ENCODE measurements around the gene XK. TPM values are rescaled to one million over a fixed set of nuclear protein-coding genes. Genes with fewer than 3 reads are reported as not detected.
A peak's percentile ranks its signal among the peaks of the same experiment; 100 is the strongest.
"Not testable (repeated sequence)": the region's sequence is repeated elsewhere in the genome, so short reads cannot be mapped to it uniquely, and the experiment has no call there.

Gene XK, protein sequence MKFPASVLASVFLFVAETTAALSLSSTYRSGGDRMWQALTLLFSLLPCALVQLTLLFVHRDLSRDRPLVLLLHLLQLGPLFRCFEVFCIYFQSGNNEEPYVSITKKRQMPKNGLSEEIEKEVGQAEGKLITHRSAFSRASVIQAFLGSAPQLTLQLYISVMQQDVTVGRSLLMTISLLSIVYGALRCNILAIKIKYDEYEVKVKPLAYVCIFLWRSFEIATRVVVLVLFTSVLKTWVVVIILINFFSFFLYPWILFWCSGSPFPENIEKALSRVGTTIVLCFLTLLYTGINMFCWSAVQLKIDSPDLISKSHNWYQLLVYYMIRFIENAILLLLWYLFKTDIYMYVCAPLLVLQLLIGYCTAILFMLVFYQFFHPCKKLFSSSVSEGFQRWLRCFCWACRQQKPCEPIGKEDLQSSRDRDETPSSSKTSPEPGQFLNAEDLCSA
- total RNA-seq (0.66 TPM), polyA plus RNA-seq (0.50 TPM)
- long read RNA-seq, donor 1: 0 reads
- long read RNA-seq, donor 2, full-length matches to known transcripts: 1 of 1 reads
- long read RNA-seq, donor 2, partial matches to known transcripts: 0 of 1 reads
- long read RNA-seq, donor 2, other reads (novel, unspliced or antisense): 0 of 1 reads
- long read RNA-seq, donor 3: 0 reads
- long read RNA-seq, donor 4: 0 reads
- long read RNA-seq, donor 5: 0 reads
- long read RNA-seq, donor 6, full-length matches to known transcripts: 1 of 1 reads
- long read RNA-seq, donor 6, partial matches to known transcripts: 0 of 1 reads
- long read RNA-seq, donor 6, other reads (novel, unspliced or antisense): 0 of 1 reads
- long read RNA-seq, donor 7: 0 reads
- long read RNA-seq, donor 8: 0 reads
- long read RNA-seq, donor 9: 0 reads
- long read RNA-seq, donor 10: 0 reads

DNA sequence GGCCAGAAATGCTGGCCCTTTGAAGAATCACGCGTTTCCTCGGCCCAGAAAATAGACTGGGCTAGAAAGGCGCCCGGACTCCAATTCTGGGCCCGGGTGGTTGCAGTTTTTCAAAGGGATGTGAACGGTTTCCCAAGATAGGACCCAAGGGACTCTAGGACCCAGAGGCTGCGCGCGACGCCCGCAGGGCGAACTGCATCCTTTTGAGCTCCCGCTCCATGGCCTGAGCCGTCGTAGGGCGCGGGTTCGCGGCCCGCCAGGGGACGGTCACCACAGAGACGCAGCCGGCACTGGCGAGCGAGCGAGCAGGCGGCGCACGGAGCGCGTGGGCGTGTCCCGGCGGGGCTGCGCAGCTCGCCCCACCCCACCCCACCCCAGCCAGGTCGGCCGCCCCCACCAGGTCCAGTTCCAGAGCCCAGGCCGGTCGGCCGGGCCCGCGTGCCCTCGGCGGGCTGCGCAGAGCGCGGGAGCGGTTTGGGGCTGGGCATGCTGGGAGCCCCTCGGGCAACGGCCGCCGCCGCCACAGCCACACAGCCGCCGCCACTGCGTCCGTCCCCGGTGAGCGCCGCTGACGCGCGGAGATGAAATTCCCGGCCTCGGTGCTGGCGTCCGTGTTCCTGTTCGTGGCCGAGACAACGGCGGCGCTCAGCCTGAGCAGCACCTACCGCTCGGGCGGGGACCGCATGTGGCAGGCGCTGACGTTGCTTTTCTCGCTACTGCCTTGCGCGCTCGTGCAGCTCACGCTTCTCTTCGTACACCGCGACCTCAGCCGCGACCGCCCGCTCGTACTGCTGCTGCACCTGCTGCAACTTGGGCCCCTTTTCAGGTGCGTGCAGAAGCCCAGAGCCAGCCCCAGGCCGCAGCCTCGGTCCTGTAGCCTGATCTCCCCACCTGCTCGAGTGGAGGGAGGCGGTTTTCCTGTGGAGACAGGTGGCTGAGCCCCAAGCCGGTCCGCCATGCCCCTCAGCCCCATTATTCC is at the start of gene XK:
TSS of gene XK (plus strand) at position 411 of the 979 bp plus-strand sequence. CDS start at position 582, 171 bp downstream.
- H3K36me3 ChIP-seq (ENCODE audit: control insufficient read depth in 2 of 2, insufficient read depth in 2 of 2, low read length in 1 of 2): no peaks in the 10 kb centered on the region
- WGBS: 5% methylated on average over 100 of the region's 100 CpGs
- H3K4me1 ChIP-seq (ENCODE audit: control insufficient read depth in 2 of 2, insufficient read depth in 2 of 2, low read length in 2 of 2): peaks cover 0 to 3% of the 10 kb centered on the region in 2 donors
- no peaks in the 10 kb centered on the region for H3K9me3 ChIP-seq (ENCODE audit: control insufficient read depth in 2 of 2, insufficient read depth in 1 of 2, low read length in 1 of 2)
- peaks cover 0 to 6% of the 10 kb centered on the region in 2 donors for H3K27me3 ChIP-seq (ENCODE audit: control insufficient read depth in 2 of 2, insufficient read depth in 1 of 2, low read length in 1 of 2)
- peak within 1 kb of the TSS; percentile 32 to 50 for H3K4me3 ChIP-seq (ENCODE audit: low read length in 2 of 2)
- DNase-seq (ENCODE audit: low read depth in 6 of 9, low spot score in 9 of 9): peak in 6 of 9 donors; percentile 14 to 67 (median 38)
- no peak within 1 kb of the TSS for H3K27ac ChIP-seq (ENCODE audit: low read depth in 1 of 2, low read length in 1 of 2)

DNA sequence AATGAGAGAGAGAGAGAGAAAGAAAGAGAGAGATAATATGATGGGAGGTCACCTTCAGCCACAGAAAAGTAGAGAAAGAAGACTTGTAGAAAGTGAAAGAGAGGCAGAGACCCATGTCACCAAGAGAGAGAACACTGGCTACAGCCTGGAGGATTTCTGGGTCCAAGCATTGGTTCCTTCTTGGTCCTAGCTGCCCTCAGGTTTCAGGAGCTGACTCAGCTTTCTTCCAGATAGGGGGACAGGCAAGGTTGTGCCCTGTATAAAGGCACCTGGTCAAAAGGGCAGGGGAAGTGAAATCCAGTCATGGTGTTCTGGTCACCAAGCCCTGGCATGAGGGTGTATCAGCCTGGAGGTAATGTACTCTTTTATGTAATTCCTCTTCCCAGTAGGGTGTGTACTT is 47.5 kb upstream of the XK start:
- Histone ChIP-seq H3K36me3 (ENCODE audit: control insufficient read depth in 2 of 2, insufficient read depth in 2 of 2, low read length in 1 of 2) (no peaks in the 10 kb centered on the region), H3K4me3 (ENCODE audit: low read length in 2 of 2) (no peak overlapping the region), H3K27me3 (ENCODE audit: control insufficient read depth in 2 of 2, insufficient read depth in 1 of 2, low read length in 1 of 2) (no peaks in the 10 kb centered on the region), H3K27ac (ENCODE audit: low read depth in 1 of 2, low read length in 1 of 2) (no peak overlapping the region), H3K9me3 (ENCODE audit: control insufficient read depth in 2 of 2, insufficient read depth in 1 of 2, low read length in 1 of 2) (no peaks in the 10 kb centered on the region), H3K4me1 (ENCODE audit: control insufficient read depth in 2 of 2, insufficient read depth in 2 of 2, low read length in 2 of 2) (no peaks in the 10 kb centered on the region)
- DNase-seq (ENCODE audit: low read depth in 6 of 9, low spot score in 9 of 9): no peak

DNA sequence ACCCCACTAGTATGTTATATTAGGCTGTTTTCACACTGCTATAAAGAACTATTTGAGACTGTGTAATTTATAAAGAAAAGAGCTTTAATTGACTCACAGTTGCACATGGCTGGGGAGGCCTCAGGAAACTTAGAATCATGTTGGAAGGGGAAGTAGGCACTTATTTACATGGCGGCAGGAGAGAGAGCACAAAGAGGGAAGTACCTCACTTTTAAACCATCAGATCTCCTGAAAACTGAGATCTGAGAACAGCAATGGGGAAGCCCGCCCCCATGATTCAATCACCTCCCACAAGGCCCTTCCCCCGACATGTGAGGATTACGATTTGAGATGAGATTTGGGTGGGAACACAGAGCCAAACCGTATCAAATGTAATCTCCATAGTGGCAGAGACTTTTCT is 45.4 kb upstream of the XK start:
- no peak overlapping the region for H3K27ac ChIP-seq (ENCODE audit: low read depth in 1 of 2, low read length in 1 of 2)
- no peaks in the 10 kb centered on the region for H3K27me3 ChIP-seq (ENCODE audit: control insufficient read depth in 2 of 2, insufficient read depth in 1 of 2, low read length in 1 of 2)
- H3K4me3 ChIP-seq (ENCODE audit: low read length in 2 of 2): no peak overlapping the region
- H3K36me3 ChIP-seq (ENCODE audit: control insufficient read depth in 2 of 2, insufficient read depth in 2 of 2, low read length in 1 of 2): no peaks in the 10 kb centered on the region
- H3K9me3 ChIP-seq (ENCODE audit: control insufficient read depth in 2 of 2, insufficient read depth in 1 of 2, low read length in 1 of 2): no peaks in the 10 kb centered on the region
- H3K4me1 ChIP-seq (ENCODE audit: control insufficient read depth in 2 of 2, insufficient read depth in 2 of 2, low read length in 2 of 2): no peaks in the 10 kb centered on the region
- 92% methylated on average over 5 of the region's 5 CpGs for WGBS
- DNase-seq (ENCODE audit: low read depth in 6 of 9, low spot score in 9 of 9): no peak

DNA sequence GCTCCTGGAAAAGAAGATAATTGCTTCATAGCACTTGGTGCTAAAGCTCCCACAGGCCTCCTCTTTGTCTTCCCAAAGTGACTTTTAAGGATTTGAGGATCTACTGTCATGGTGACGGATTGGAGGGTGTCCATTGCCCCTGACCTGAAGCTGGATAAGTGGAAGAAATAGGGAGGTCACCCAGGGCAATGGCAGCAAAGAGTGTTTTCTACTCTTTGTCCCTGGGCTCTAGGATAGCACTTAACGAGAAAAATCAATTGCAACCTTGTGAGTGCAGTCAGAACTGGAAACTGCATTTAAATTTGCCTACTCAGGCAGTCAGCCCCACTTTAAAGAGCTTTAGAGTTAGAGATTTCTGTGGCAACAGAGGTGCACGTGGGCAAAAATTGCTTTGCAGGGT is 43.7 kb upstream of the XK start:
- Histone ChIP-seq H3K27ac (ENCODE audit: low read depth in 1 of 2, low read length in 1 of 2) (no peak overlapping the region), H3K4me3 (ENCODE audit: low read length in 2 of 2) (no peak overlapping the region), H3K36me3 (ENCODE audit: control insufficient read depth in 2 of 2, insufficient read depth in 2 of 2, low read length in 1 of 2) (no peaks in the 10 kb centered on the region), H3K27me3 (ENCODE audit: control insufficient read depth in 2 of 2, insufficient read depth in 1 of 2, low read length in 1 of 2) (no peaks in the 10 kb centered on the region), H3K9me3 (ENCODE audit: control insufficient read depth in 2 of 2, insufficient read depth in 1 of 2, low read length in 1 of 2) (no peaks in the 10 kb centered on the region), H3K4me1 (ENCODE audit: control insufficient read depth in 2 of 2, insufficient read depth in 2 of 2, low read length in 2 of 2) (no peaks in the 10 kb centered on the region)
- DNase-seq (ENCODE audit: low read depth in 6 of 9, low spot score in 9 of 9): no peak
- WGBS: 94% methylated on average over 3 of the region's 3 CpGs

DNA sequence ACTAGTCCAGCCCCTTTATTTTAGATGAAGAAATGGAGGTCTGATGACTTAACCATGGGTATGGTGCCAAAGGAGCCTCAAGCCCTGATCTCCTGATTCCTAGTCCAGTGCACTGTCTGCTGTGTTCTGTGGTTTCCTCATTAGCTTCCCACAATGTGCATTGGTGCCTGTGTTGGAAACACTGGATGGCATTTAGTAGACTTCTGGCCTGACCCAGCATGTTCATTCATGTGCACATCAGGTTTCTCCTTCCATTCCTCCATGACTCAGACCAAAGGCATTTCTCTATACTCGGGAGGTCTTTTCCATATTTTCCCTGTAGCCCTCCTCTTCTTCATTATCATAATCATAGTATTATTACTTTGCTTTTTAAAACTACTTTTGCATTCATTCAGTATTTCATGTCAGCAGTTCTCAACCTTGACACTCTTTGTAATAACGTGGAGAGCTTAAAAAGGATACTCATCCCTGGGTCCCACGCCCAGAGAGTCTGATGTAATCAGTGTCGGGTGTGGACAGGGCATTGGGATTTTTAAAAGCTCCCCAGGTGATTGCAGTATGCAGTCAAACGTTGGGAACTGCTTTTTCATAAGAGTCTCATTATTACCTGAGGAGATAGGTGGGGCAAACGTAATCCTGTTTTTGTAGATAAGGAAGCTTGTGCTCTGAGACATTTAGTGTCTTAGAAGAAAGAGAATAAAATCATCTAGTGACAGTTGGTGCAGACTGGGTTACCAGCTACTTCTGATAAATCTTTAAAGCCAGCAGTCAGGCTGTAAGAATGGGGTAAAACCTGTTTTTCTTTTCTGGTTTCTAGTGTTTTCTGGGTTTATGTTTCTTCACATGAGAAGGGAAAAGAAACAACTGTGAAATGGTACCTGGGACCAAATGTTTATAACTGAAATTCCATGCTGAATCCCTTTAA is 40.9 kb upstream of the XK start:
- Histone ChIP-seq H3K9me3 (ENCODE audit: control insufficient read depth in 2 of 2, insufficient read depth in 1 of 2, low read length in 1 of 2) (no peaks in the 10 kb centered on the region), H3K4me3 (ENCODE audit: low read length in 2 of 2) (no peak overlapping the region), H3K4me1 (ENCODE audit: control insufficient read depth in 2 of 2, insufficient read depth in 2 of 2, low read length in 2 of 2) (no peaks in the 10 kb centered on the region), H3K36me3 (ENCODE audit: control insufficient read depth in 2 of 2, insufficient read depth in 2 of 2, low read length in 1 of 2) (no peaks in the 10 kb centered on the region), H3K27me3 (ENCODE audit: control insufficient read depth in 2 of 2, insufficient read depth in 1 of 2, low read length in 1 of 2) (no peaks in the 10 kb centered on the region), H3K27ac (ENCODE audit: low read depth in 1 of 2, low read length in 1 of 2) (no peak overlapping the region)
- DNase-seq (ENCODE audit: low read depth in 6 of 9, low spot score in 9 of 9): no peak
- WGBS: 83% methylated on average over 6 of the region's 6 CpGs

DNA sequence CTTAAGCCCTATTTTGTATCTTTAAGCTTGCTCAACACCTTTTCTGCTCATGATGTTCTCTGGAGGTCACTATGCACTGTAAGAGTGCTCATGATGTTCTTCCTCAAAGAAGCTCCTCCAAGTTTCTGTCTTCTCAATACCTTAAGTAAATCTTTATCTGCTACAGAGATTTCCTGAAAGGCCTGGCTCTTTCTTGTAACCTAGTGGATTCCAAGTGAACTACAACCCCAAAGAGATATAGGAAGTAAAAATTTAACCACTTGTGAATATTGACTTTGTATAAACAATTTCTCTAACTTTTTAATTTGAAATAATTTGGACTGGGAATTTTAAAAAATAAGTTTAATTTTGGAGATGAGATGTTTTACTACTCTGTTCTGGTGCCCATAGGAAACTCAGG is 39.3 kb upstream of the XK start:
- H3K36me3 ChIP-seq (ENCODE audit: control insufficient read depth in 2 of 2, insufficient read depth in 2 of 2, low read length in 1 of 2): no peaks in the 10 kb centered on the region
- no peaks in the 10 kb centered on the region for H3K4me1 ChIP-seq (ENCODE audit: control insufficient read depth in 2 of 2, insufficient read depth in 2 of 2, low read length in 2 of 2)
- no peak for DNase-seq (ENCODE audit: low read depth in 6 of 9, low spot score in 9 of 9)
- no peak overlapping the region for H3K4me3 ChIP-seq (ENCODE audit: low read length in 2 of 2)
- H3K9me3 ChIP-seq (ENCODE audit: control insufficient read depth in 2 of 2, insufficient read depth in 1 of 2, low read length in 1 of 2): no peaks in the 10 kb centered on the region
- H3K27ac ChIP-seq (ENCODE audit: low read depth in 1 of 2, low read length in 1 of 2): no peak overlapping the region
- no peaks in the 10 kb centered on the region for H3K27me3 ChIP-seq (ENCODE audit: control insufficient read depth in 2 of 2, insufficient read depth in 1 of 2, low read length in 1 of 2)

DNA sequence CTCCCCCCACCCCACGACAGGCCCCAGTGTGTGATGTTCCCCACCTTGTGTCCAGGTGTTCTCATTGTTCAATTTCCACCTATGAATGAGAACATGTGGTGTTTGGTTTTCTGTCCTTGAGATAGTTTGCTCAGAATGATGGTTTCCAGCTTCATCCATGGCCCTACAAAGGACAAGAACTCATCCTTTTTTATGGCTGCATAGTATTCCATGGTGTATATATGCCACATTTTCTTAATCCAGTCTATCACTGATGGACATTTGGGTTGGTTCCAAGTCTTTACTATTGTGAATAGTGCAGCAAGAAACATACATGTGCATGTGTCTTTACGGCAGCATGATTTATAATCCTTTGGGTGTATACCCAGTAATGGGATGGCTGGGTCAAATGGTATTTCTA is 34.7 kb upstream of the XK start:
- H3K9me3 ChIP-seq (ENCODE audit: control insufficient read depth in 2 of 2, insufficient read depth in 1 of 2, low read length in 1 of 2); H3K4me3 ChIP-seq (ENCODE audit: low read length in 2 of 2); DNase-seq (ENCODE audit: low read depth in 6 of 9, low spot score in 9 of 9); H3K27ac ChIP-seq (ENCODE audit: low read depth in 1 of 2, low read length in 1 of 2); H3K27me3 ChIP-seq (ENCODE audit: control insufficient read depth in 2 of 2, insufficient read depth in 1 of 2, low read length in 1 of 2); H3K4me1 ChIP-seq (ENCODE audit: control insufficient read depth in 2 of 2, insufficient read depth in 2 of 2, low read length in 2 of 2); H3K36me3 ChIP-seq (ENCODE audit: control insufficient read depth in 2 of 2, insufficient read depth in 2 of 2, low read length in 1 of 2): not testable (repeated sequence)
- 98% methylated on average over 2 of the region's 2 CpGs for WGBS

DNA sequence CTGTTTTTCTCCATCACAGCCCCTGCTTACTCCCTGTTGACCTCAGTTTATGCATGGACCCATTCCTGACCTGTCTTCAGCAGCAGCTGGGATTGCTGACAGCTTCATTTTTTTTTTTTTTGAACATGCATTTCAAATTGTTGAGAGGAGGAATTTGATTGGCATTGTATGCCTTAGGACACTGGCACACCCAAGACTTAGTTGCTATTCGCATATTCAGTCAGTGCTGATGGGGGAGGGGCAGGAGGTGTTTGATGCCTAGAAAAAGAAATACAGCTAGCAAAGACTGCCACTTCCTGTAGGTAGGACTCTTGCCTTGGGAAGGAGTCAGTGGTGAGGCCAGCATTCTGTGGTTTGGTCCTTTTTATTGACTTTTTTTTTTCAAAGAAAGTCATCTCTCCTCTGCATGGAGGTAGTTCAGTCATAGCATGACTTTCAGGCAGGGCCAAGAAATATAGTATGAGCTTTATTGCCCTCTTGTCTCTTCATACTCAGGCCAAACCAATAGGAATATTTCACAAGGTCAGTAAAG is 33.6 kb upstream of the XK start:
- Histone ChIP-seq H3K27ac (ENCODE audit: low read depth in 1 of 2, low read length in 1 of 2) (no peak overlapping the region), H3K36me3 (ENCODE audit: control insufficient read depth in 2 of 2, insufficient read depth in 2 of 2, low read length in 1 of 2) (no peaks in the 10 kb centered on the region), H3K9me3 (ENCODE audit: control insufficient read depth in 2 of 2, insufficient read depth in 1 of 2, low read length in 1 of 2) (no peaks in the 10 kb centered on the region), H3K4me1 (ENCODE audit: control insufficient read depth in 2 of 2, insufficient read depth in 2 of 2, low read length in 2 of 2) (no peaks in the 10 kb centered on the region), H3K4me3 (ENCODE audit: low read length in 2 of 2) (no peak overlapping the region), H3K27me3 (ENCODE audit: control insufficient read depth in 2 of 2, insufficient read depth in 1 of 2, low read length in 1 of 2) (no peaks in the 10 kb centered on the region)
- DNase-seq (ENCODE audit: low read depth in 6 of 9, low spot score in 9 of 9): peak in 4 of 9 donors; percentile 1 to 31 (median 6)
- WGBS: 85% methylated on average over 1 of the region's 1 CpG

Data from thymus (tissue), 14 donors.